ENCODE measurements around the gene VBP1.
"Not testable (repeated sequence)": the region's sequence is repeated elsewhere in the genome, so short reads cannot be mapped to it uniquely, and the experiment has no call there.

The VBP1 gene, protein sequence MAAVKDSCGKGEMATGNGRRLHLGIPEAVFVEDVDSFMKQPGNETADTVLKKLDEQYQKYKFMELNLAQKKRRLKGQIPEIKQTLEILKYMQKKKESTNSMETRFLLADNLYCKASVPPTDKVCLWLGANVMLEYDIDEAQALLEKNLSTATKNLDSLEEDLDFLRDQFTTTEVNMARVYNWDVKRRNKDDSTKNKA

DNA sequence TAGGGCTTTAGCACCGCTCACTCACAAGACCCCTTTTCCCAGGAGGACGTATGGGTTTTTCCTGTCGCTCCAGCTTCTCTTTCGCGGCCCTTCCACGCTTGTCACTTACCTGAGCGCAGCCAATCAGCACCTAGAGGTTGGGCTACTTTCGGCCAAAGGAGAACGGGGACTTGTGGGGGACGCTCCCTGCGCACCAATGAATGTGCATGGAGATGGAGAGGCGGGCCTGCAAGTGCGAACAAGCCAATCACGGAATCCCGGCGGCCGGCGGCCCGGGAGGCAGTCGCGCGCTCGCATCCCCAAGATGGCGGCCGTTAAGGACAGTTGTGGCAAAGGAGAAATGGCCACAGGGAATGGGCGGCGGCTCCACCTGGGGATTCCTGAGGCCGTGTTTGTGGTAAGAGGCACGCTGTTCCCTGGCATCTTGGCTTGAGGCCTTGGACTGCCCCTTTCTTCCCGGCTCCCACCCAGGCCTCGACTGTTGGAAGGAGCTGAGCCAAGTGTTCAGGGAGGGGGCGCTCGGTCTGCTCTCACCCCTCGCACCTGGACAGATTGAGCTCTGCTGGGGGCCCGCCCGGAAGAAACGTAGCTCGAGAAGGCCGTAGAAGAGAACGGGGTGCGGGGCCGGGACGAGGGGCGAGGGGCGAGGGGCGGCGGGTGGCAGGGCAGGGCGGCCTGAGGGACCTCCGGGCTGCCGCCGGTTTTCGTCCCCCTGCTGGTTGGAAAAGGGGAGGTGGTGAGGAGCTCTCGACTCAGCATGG is at the start of gene VBP1:
Gene VBP1, plus strand, starts transcription at position 282 of the 761 bp plus-strand sequence. Its CDS starts 23 bp downstream, at position 305.
- DNase-seq (ENCODE audit: low spot score): peak; percentile 93

DNA sequence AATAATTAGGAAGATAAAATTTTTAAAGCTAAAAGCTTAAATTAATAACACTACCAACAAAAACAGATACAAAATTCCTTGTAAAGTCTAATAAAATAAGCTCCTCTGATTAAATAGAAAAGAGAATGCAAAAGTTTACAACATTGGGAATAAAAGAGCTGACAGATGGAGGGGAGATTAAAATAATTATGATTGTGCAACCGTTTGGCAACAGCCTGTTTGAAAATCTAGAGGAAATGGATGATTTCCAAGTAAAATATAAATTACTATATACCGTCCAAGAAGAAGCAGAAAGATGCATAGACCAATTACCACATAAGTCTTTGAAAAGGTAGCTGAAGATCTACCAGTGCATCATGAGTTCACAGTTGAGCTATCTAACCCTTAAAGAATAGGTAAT is 46.4 kb upstream of the VBP1 start:
- DNase-seq (ENCODE audit: low spot score): no peak

DNA sequence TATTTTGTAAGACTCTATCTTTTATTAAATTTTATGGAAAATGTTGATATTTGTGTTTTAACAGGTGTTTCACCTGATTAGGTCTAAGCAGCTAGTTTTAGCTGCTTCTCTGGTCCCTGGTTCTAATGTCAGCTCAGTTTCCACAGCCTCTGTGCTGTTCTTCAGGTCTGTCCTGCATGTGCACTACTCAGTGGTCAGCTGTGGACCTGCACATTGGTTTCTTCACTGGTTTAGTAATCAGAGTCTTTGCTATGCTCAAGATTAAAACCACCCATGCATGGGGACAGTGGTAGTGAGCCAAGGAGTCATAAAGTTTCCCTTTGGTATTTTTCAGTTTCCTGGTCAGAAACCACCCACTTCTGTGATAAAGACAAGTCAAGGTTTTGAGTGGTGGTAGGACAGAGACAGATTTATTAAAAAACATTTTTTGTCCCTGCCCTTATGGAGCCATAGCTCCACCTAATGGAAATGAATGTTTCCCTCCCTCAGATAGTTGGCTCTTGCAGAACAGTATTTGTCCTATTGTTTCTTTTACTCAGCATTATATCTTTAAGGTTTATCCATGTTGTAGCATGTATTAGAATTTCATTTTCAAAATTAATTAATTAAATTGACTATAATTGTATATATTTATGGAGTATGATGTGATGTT is 36.8 kb upstream of the VBP1 start:
- DNase-seq (ENCODE audit: low spot score): peak; percentile 9

DNA sequence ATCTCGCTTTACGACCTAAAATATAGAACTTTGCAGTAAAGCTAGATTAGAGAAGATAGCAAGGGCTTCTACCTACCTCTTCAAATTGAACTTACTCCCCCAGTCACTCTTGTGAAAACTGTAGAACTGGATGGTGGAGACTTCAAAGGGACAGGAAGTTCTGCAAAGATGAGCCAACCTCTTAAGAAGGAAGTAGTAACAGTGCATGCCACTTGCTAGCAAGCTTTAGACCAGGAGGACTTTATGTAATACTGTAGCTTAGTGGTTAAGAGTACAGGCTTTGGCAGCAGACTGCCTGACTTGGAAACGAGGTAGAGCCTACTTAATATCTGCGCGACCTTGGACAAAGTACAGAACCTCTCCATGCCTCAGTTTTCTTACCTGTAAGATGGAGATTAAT is 27.5 kb upstream of the VBP1 start:
- DNase-seq (ENCODE audit: low spot score): no peak

DNA sequence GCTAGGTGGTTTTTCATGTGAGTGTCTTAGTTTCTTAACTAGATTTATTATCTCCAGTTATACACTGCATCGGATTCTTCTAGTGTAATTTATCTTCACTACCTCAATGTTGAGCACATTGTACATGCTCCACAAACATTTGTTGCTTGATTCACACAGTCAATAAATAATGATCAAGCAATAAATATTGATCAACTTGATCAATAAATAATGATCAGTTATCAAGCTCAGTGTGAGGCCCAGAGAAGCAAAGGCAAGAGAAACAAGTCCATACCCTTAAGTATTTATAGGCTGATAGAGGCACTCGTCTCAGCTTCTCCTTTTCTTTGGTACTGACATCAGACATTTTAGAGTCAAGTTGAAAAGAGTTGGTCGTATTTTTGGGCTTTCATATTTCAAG is 5.1 kb upstream of the VBP1 start:
- no peak for DNase-seq (ENCODE audit: low spot score)

DNA sequence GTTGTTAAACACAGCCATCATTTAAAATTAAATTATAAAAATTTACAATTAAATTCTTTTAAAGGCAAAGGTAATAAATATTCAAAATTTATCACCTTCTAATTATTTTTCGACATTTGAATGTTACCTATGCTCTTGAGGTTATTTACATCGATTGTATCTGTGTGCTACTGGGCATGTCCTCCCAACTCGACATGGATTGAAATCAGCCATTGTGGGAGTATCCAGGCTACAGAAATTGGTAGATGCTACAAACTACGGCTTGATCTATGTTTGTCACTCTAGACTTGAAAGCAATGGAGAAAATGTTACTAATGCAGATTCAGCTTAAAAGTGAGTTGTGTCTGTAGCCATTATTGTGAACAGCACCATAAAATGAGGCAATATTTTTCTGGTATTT is 2.5 kb upstream of the VBP1 start:
- DNase-seq (ENCODE audit: low spot score): no peak

DNA sequence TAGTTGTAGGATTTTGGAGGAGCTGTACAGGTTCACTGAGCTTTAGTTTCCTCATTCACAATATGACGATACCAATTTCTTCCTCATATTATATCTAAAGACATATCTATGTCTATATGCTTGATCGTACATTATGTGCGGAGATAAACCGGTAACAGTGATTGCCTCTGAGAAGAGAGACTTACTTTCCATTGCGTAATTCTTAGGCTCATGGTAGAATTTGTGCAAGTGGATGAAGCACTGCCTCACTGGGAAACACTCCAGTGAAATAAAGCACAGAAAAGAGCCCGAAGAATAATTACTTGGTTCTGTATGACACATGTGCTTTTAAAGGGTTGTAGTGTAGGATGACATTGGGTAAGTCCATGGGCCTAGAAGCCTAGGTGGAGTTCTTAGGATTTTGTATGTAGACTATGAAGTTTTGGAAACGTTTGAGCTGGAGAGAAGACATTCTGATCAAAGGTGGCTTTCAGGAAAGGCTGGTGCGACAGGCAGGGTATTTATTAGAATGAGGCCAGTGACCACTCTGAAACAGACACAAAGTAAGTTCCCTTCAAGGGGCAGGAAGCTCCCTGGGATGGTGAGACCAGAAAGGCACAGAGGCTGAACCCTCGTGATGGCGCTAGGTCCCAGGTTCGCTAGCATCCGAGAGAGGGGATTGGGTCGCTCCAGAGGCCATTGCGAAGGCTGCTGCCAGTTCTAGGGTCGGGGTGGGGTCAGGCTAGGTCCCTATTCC is 649 bp upstream of the VBP1 start:
- DNase-seq (ENCODE audit: low spot score): no peak

DNA sequence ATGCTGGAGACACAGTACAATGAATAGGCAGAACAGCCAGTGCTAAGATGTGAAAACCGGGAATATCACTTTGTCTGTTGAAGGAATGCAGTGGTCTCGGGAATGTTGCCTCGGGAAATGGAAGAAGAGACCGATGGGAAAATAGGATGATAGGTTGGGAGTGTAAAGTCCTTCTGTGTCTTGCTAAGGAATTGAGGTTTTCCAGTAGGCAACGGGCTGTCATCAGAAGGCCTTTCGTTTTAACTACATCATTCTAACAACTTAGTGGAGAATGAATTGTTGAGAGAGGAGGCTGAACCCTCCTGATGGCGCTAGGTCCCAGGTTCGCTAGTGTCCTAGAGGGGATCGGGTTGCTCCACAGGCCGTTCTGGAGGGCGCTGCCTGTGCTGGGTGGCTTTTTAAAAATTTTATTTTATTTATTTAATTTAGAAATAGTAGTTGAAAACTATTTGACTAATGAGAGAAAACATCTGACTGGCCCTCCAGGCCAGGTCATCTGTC is 730 bp downstream of the VBP1 start:
- no peak for DNase-seq (ENCODE audit: low spot score)

DNA sequence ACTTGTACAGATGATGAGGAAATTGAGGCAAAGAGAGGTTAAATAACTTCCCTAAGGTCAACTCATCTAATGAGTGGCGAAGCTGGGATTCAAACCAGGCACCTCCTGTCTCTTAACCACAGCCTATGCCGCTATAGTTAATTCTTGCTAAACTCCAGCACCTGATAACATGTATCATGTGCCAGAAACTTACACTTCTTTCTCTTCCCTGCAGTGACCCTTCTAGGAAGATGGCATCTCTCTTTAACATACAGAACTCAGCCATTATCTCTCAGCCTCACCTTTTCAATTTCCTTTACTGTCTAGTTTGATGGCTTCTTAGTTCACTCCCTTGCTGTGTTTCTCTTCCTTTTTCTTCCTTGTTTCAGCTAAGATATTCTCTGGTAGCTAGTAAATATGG is 2.5 kb downstream of the VBP1 start:
- DNase-seq (ENCODE audit: low spot score): no peak

DNA sequence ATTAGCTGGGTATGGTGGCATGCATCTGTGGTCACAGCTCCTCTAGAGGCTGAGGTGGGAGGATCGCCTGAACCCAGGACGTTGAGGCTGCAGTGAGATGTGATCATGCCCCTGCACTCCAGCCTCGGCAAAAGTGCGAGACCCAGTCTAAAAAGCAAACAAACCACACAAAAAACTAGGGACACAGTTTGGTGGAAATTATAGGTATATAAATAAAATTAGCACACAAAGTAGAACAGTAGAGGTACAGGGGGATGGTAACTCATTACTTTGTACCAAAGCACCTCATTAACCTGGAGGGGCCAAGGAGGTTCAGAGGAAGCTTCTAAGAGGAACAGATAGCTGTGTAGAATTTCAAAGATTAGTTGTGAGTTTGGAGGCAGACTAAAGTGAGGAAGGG is 5.1 kb downstream of the VBP1 start:
- DNase-seq (ENCODE audit: low spot score): no peak

DNA sequence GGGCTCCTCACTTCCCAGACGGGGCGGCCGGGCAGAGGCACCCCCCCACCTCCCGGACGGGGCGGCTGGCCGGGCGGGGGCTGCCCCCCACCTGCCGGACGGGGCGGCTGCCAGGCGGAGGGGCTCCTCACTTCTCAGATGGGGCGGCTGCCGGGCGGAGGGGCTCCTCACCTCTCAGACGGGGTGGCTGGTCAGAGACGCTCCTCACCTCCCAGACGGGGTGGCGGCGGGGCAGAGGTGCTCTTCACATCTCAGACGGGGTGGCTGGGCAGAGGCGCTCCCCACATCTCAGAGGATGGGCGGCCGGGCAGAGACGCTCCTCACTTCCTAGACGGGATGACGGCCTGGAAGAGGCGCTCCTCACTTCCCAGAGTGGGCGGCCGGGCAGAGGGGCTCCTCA is 7.5 kb downstream of the VBP1 start:
- not testable (repeated sequence) for DNase-seq (ENCODE audit: low spot score)

DNA sequence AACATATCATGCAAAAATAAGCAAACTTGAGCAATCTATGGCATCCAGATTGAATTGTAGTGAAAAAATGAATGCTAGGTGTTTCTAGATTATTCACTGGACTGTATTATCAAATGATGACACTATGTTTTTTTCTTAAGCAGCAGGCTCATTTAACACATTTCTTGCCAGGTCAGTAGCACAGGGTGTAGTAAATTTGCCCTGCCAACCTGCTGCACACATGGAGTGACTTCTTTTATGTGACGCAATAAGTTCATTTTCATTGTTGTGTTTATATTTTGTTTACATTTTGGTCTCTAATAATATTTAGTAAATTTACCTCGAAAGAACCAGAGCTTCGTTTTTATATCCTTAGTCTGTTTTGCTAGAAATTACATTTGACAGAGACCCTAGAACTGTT is 9.5 kb downstream of the VBP1 start:
- DNase-seq (ENCODE audit: low spot score): no peak

DNA sequence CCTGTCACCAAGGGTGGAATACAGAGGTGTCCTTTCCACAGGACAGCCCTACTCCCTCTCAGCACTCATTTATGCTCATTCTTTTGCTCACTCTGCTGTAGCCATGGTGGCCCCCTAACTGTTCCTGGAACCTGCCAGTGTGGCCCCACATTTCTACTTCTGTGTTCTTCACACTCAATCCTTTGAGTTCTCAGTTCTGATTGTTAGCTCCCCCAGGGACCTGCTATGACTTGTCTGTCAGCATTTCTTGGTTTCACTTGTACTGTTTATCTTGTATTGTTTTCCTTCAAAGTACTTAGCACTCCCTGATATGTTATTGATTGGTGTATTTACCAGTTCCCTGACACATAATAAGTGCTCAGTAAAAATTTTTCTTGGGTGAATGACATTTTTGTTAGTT is 14.9 kb downstream of the VBP1 start:
- no peak for DNase-seq (ENCODE audit: low spot score)

DNA sequence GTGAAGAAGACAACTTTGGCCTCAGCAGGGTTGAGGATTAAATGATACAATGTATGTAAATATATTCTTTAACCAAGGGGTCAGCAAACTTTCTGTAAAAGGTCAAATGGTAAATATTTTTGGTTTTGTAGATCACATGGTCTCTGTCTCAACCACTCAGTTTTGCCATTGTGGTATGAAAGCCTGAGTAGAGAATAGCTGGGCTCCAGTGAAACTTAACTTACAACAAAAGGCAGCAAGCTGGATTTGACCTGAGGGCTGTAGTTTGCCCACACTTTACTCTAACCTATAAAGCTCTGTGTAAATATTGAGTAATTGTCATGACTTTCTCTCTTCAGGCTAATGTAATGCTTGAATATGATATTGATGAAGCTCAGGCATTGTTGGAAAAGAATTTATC is 19.6 kb downstream of the VBP1 start:
- DNase-seq (ENCODE audit: low spot score): no peak

DNA sequence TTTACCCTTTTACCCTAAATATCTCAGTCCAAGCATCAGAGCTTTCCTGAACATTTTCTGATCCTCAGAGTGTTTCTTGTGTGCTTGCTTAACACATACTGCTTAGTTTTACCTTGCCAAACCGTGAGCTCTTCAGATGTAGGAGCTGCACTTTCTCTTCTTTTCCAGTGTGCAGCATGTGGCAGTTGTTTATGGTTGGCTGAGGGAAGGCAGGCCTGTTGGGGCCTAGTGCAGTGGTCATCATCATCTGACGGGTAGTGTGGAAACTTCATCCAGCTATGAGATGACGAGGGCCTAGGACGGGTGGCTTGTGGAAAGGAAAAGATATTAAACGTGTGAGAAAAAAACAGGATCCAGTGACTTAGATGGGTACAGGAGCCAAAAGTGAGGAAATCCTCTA is 21.5 kb downstream of the VBP1 start:
- no peak for DNase-seq (ENCODE audit: low spot score)

DNA sequence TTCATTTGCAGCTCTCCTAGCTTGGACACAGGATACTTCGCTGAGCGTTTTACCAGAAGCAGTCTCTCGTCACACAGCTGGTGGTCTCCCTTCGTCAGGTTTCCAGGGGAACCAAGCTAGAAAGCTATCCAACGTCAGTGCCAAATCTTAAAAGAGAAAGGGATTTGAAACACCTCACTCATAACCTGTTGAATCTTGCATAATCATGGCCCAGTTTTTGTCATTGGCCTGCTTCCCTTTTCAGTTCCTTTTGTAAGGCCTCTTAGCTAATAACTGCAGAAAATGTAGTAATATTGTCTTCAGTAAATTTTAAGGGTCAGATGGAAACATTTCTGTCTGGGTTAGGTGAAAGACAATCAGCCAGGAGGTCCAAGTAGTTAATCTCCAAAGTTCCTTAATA is 26.0 kb downstream of the VBP1 start:
- no peak for DNase-seq (ENCODE audit: low spot score)

DNA sequence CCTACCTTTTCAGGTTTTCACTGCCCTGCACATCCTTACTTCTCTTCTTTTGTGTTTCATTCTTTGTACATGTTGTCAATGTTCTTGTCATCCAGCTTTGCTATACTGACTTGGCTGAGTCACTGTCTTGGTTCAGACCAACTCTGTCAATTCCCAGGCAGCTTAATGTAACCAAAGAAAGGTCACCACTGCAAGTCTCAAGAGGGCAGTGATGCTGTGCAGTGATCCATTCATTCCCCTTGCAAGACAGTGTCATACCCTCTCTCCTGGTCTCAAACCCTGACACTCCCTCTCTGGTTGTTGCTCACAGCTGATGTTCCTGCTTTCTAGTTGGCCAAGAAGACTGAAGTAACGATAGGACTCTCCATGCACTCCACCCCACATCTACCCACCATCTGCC is 30.5 kb downstream of the VBP1 start:
- no peak for DNase-seq (ENCODE audit: low spot score)

DNA sequence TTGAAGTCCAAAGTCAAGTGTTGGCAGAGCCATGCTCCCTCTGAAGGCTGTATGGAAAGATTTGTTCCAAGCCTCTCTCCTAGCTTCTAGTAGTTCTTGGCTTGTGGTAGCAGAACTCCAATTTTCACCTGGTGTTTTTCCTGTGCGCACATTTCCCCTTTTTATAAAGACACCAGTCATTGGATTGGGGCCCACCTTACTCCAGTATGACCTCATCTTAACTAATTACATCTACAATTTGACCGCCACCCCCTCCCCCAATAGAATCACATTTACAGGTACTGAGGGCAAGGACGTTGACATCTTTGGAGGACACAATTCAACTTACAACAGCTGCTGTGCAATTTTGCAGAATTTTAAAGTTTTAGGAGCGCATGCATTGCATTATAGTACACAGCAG is 31.2 kb downstream of the VBP1 start:
- DNase-seq (ENCODE audit: low spot score): no peak

DNA sequence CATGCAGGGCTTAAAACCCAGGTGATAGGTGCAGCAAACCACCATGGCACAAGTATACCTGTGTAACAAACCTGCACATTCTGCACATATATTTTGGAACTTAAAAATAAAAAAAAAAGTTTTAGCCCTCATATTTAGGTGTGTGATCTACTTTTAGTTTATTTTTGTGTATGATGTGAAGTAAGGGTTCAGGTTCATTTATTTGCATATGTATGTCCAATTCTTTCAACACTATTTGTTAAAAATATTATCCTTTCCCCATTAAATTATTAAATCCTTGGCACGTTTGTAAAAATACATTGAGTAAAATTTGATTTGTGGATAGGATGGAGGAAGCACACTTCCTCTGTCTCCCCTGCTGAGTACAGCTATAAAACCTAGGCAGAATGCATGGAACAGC is 35.1 kb downstream of the VBP1 start:
- no peak for DNase-seq (ENCODE audit: low spot score)

DNA sequence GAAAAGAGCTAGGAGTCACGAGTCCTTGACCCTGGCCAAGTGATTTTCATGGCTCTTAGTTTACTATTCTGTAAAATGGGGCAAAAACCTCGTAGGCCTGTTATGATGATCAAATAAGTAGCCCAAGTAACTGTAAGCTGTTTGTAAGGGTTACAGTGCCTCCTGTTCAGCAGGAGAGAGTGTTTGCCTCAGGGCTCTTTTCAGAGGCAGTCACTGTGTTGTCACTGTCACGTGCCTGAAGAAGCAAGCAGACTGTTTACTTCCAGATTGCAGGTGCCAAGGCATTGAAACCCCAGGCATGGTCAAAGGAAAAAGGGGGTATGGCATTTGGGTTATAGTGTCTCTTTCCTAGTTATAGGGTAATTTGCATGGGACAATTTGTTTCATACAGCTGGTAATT is 43.5 kb downstream of the VBP1 start:
- DNase-seq (ENCODE audit: low spot score): no peak

DNA sequence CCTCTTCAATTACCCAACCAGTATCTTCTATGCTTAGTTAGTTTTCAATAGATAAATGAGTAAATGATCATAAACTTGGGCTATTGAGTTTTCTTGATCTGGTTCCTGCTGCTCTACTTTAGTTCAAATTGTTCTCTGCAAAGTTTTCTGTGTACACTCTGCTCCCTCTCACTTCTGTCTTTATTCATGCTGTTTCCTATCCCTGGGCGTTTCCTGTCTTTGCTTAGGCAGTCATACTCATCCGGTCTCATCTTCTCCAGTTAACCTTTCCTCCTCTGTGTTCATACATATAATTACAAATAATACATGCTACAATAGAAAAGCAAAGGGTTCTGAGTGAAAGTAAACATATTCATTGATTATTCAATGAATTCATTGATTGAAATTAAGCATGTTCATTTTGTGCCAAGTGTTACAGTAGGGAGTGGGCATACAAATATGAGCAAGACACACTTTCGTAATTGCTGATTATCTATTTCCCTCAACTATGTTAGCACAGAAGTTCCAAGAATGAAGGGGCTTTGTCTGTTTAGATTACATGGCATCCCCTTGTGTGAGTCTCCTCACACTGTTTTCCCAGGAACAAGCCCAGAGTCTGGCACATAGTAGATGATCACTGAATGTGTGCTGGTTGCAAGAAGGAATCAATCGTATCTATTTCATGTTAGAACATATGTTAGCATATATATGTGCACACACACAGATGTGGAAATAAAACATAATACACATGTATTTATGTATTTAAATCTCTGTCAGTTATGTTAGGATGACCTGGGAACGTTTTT is 46.9 kb downstream of the VBP1 start:
- no peak for DNase-seq (ENCODE audit: low spot score)
